B cell (primary cell): ENCODE measurements around the gene AHRR. TPM values are rescaled to one million over a fixed set of nuclear protein-coding genes. Genes with fewer than 3 reads are reported as not detected.

Experiments
- ATAC-seq: fragments of 200-7000 bp; cut with Tn5 transposase; one replicate; pipeline ENCODE4 v1.10.0; 2021; ENCODE audit warnings: low read depth, mild to moderate bottlenecking, moderate number of reproducible peaks, moderate library complexity
- CTCF ChIA-PET: fragments of 350-600 bp; sonication (Branson Sonifier 250); formaldehyde crosslinking; loops from one replicate; lab custom pipeline; 2021; ENCODE audit warnings: antibody characterized with exemption, inconsistent platforms; lab: Charles Lee
- POLR2A ChIA-PET: fragments of 350-600 bp; sonication (Branson Sonifier 250); formaldehyde crosslinking; loops from one replicate; lab custom pipeline; 2021; ENCODE audit warnings: antibody characterized with exemption; lab: Charles Lee
- DNase-seq: peaks from one replicate; pipeline ENCODE4 v3.0.0; 2013
- H2AFZ ChIP-seq: 2 replicates; pipeline ENCODE4 v1.6.1; 2012; ENCODE audit warnings: mild to moderate bottlenecking, low read depth, low read length; ENCODE audit not compliant: insufficient read depth, poor library complexity, severe bottlenecking
- H3K27ac ChIP-seq, 2 donors: 1 replicate in 1 of 2; 2 replicates in 1 of 2; pipeline ENCODE4 v1.5.1; 2012 to 2013; ENCODE audit warnings: low read length in 2 of 2, mild to moderate bottlenecking in 2 of 2, moderate library complexity in 1 of 2
- H3K27me3 ChIP-seq, 4 experiments: fragments of 200-600 bp in 1 of 4; sonication (generic) in 1 of 4; replicated peaks in 1 of 4; 1 replicate in 2 of 4; 2 replicates in 2 of 4; pipeline versions ENCODE4 v1.6.1 to v1.7.0; 2013 to 2016; ENCODE audit warnings: low read length in 3 of 4, mild to moderate bottlenecking in 2 of 4, mixed read lengths in 1 of 4, moderate library complexity in 1 of 4; ENCODE audit not compliant: insufficient read depth in 4 of 4, control insufficient read depth in 3 of 4; ENCODE audit errors: control extremely low read depth in 1 of 4
- H3K36me3 ChIP-seq, 2 experiments: replicated peaks in 1 of 2; 1 replicate in 1 of 2; 2 replicates in 1 of 2; pipeline versions ENCODE4 v1.6.1 to v1.7.1; 2013; ENCODE audit warnings: low read length in 1 of 2; ENCODE audit not compliant: insufficient read depth in 2 of 2, control insufficient read depth in 1 of 2; ENCODE audit errors: control extremely low read depth in 1 of 2, extremely low read depth in 1 of 2
- H3K4me1 ChIP-seq, 2 donors: fragments of 200-600 bp in 1 of 2; sonication (generic) in 1 of 2; 1 replicate in 1 of 2; 2 replicates in 1 of 2; pipeline versions ENCODE4 v1.5.1 to v1.6.1; 2013 to 2017; ENCODE audit warnings: low read length in 2 of 2; ENCODE audit not compliant: control insufficient read depth in 2 of 2, insufficient read depth in 2 of 2
- H3K4me2 ChIP-seq: replicated peaks from 2 replicates; pipeline ENCODE3; 2012; ENCODE audit warnings: mild to moderate bottlenecking, low read depth, low read length; ENCODE audit not compliant: poor library complexity, severe bottlenecking
- H3K4me3 ChIP-seq, 5 experiments: fragments of 200-600 bp in 1 of 5; sonication (generic) in 1 of 5; 1 replicate in 3 of 5; 2 replicates in 2 of 5; pipeline versions ENCODE4 v1.5.1 to v1.7.0; 2011 to 2016; ENCODE audit warnings: low read length in 4 of 5, mild to moderate bottlenecking in 4 of 5, low read depth in 2 of 5, control low read depth in 1 of 5, moderate library complexity in 1 of 5; ENCODE audit not compliant: insufficient read depth in 1 of 5; ENCODE audit errors: control extremely low read depth in 1 of 5, extremely low read depth in 1 of 5
- H3K79me2 ChIP-seq: fragments of 200-600 bp; sonication (generic); one replicate; pipeline ENCODE4 v1.6.0; 2016; ENCODE audit warnings: low read length; ENCODE audit not compliant: control insufficient read depth, insufficient read depth
- H3K9ac ChIP-seq: fragments of 200-600 bp; sonication (generic); 2 replicates; pipeline ENCODE4 v1.6.1; 2017; ENCODE audit warnings: mild to moderate bottlenecking, low read length, moderate library complexity
- H3K9me3 ChIP-seq, 3 donors: one replicate each; pipeline versions ENCODE4 v1.6.1 to v1.7.1; 2013; ENCODE audit warnings: low read length in 2 of 3; ENCODE audit not compliant: control insufficient read depth in 2 of 3, insufficient read depth in 1 of 3; ENCODE audit errors: control extremely low read depth in 1 of 3
- H4K20me1 ChIP-seq: 2 replicates; pipeline ENCODE4 v1.6.0; 2012; ENCODE audit warnings: mild to moderate bottlenecking, low read length; ENCODE audit not compliant: insufficient read depth, control insufficient read depth, poor library complexity, severe bottlenecking
- H3K27ac Mint-ChIP-seq: one replicate; pipeline ENCODE4 v1.8.0; 2021; ENCODE audit warnings: mixed read lengths
- H3K27me3 Mint-ChIP-seq: one replicate; pipeline ENCODE4 v1.8.0; 2021; ENCODE audit warnings: mixed read lengths
- H3K4me1 Mint-ChIP-seq: one replicate; pipeline ENCODE4 v1.8.0; 2021; ENCODE audit warnings: mixed read lengths
- H3K4me3 Mint-ChIP-seq: one replicate; pipeline ENCODE4 v1.8.0; 2021; ENCODE audit warnings: mixed read lengths
- H3K9me3 Mint-ChIP-seq: one replicate; pipeline ENCODE4 v1.8.0; 2022; ENCODE audit warnings: mixed read lengths; ENCODE audit not compliant: insufficient read depth
- EZH2 ChIP-seq: IDR thresholded peaks from 2 replicates; pipeline ENCODE4 v1.6.1; 2012; ENCODE audit warnings: borderline replicate concordance, low read depth, mild to moderate bottlenecking, moderate library complexity, low read length; ENCODE audit not compliant: insufficient read depth, poor library complexity, severe bottlenecking
- WGBS: methylation state at CpG from one replicate; pipeline ENCODE4 v1.1.5; 2013; ENCODE audit warnings: missing lambda C conversion rate; ENCODE audit not compliant: insufficient coverage; 5-methylcytosine and 5-hydroxymethylcytosine counted together
- intact Hi-C: fragments of 100-400 bp; cut with micrococcal nuclease; formaldehyde crosslinking; loops from one replicate; pipeline ENCODE4 v1.10.0; 2022
- polyA plus RNA-seq: library from polyadenylated mRNA; depleted of rRNA; stranded (reverse); fragments of >200 nt; gene quantifications from 2 replicates; pipeline ENCODE4 v1.2.3, GENCODE V29; 2012
- total RNA-seq, 2 donors: library from RNA; stranded (reverse); fragments of 120-200 nt in 1 of 2; gene quantifications; 1 replicate in 1 of 2; 2 replicates in 1 of 2; pipeline versions ENCODE4 v1.2.3 to v1.2.4, GENCODE V29; 2013 to 2022
- TF ChIP-seq, protein P1 (sequence below): fragments of 200-600 bp; IDR thresholded peaks from one replicate; pipeline ENCODE4 v1.8.0; 2022; ENCODE audit warnings: antibody characterized with exemption, mild to moderate bottlenecking

The AHRR gene
- total and polyA plus RNA-seq, 2 donors (not counting 1 experiment from before 2014, with no cell fraction given) = 0.13 to 1.7 TPM

DNA sequence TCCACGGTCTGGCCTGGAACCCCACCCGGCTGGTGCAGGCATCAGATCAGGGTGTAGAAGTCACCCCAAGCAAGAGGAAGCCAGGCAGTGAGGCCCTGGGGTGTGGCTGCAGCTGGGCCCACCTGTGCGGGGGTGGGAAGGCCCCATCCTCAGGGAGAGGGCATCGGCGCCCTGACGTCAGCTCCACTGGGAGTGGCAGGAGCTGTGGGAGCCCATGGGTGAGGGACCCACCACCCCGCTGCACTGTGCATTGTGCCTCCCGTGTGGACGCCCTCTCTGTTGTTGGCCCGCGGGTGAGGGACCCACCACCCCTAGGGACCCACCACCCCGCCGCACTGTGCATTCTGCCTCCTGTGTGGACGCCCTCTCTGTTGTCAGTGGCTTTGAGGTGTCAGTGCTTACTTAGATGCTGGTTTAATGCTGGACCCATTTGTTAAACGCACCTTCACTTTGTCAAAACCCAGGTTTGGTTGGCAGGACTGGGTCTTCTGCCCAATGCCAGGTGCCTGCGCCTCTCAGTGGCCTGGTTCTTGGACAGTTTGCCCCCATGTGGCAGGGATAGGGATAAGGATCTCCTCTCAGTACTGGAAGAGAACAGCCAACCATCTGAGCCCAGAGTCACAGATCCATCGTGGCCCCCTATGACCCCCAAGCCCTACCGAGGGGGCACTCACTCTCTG lies 114.6 kb downstream of the AHRR start:
- Histone ChIP-seq H3K9ac (no peak overlapping the region), H2AFZ (no peak overlapping the region), H3K9me3 (no peaks in the 10 kb centered on the region), H3K4me1 (no peaks in the 10 kb centered on the region), H4K20me1 (no peaks in the 10 kb centered on the region), H3K27ac (no peak overlapping the region), H3K4me2 (no peak overlapping the region), H3K4me3 (no peak overlapping the region), H3K79me2 (no peaks in the 10 kb centered on the region), H3K36me3 (no peaks in the 10 kb centered on the region), H3K27me3 (peaks cover 0 to 8% (median 0%) of the 10 kb centered on the region in 4 experiments)
- intact Hi-C loops = no loop called here
- Mint-ChIP-seq H3K27me3 (peaks cover 8% of the 10 kb centered on the region), H3K4me3 (no peak overlapping the region), H3K4me1 (no peaks in the 10 kb centered on the region), H3K27ac (no peak overlapping the region), H3K9me3 (no peaks in the 10 kb centered on the region)
- TF ChIP-seq, protein P1, sequence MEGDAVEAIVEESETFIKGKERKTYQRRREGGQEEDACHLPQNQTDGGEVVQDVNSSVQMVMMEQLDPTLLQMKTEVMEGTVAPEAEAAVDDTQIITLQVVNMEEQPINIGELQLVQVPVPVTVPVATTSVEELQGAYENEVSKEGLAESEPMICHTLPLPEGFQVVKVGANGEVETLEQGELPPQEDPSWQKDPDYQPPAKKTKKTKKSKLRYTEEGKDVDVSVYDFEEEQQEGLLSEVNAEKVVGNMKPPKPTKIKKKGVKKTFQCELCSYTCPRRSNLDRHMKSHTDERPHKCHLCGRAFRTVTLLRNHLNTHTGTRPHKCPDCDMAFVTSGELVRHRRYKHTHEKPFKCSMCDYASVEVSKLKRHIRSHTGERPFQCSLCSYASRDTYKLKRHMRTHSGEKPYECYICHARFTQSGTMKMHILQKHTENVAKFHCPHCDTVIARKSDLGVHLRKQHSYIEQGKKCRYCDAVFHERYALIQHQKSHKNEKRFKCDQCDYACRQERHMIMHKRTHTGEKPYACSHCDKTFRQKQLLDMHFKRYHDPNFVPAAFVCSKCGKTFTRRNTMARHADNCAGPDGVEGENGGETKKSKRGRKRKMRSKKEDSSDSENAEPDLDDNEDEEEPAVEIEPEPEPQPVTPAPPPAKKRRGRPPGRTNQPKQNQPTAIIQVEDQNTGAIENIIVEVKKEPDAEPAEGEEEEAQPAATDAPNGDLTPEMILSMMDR = no peak
- no peak for TF ChIP-seq EZH2
- CTCF ChIA-PET = no interaction called here
- 89% methylated on average over 18 of the region's 18 CpGs for WGBS
- DNase-seq (no peak), ATAC-seq (no peak)
- POLR2A ChIA-PET = no interaction called here

DNA sequence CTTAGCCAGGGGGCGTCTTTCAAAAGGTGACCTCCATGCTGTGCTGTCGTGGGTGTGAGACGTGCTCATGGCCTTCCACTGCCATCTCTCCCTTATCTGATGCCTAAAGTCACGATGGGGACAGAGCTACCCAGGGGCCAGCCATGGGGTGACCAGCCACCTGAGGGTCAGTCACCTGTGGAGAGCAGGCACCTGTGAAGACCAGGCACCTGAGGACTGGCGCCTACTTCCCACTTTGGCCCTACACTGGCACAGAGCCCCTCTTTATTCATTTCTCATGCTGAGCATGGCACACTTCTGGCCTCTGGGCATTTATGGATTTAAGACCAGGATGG lies 115.1 kb downstream of the AHRR start:
- Histone ChIP-seq H2AFZ (no peak overlapping the region), H3K27ac (no peak overlapping the region), H3K36me3 (no peaks in the 10 kb centered on the region), H3K9me3 (no peaks in the 10 kb centered on the region), H3K4me1 (no peaks in the 10 kb centered on the region), H3K79me2 (no peaks in the 10 kb centered on the region), H3K4me3 (no peak overlapping the region), H4K20me1 (no peaks in the 10 kb centered on the region), H3K27me3 (peaks cover 0 to 7% (median 0%) of the 10 kb centered on the region in 4 experiments), H3K4me2 (no peak overlapping the region), H3K9ac (no peak overlapping the region)
- no peak for DNase-seq
- H3K27me3 Mint-ChIP-seq = peaks cover 7% of the 10 kb centered on the region
- ChIA-PET POLR2A (no interaction called here), CTCF (no interaction called here)
- TF ChIP-seq, protein P1 = no peak
- TF ChIP-seq EZH2 = no peak
- ATAC-seq = no peak
- no peak overlapping the region for H3K27ac Mint-ChIP-seq
- H3K4me1 Mint-ChIP-seq = no peaks in the 10 kb centered on the region
- intact Hi-C loops = no loop called here
- H3K4me3 Mint-ChIP-seq = no peak overlapping the region
- 87% methylated on average over 5 of the region's 5 CpGs for WGBS
- no peaks in the 10 kb centered on the region for H3K9me3 Mint-ChIP-seq
